K562 (cell line): ENCODE measurements around the gene COL4A6. TPM values are rescaled to one million over a fixed set of nuclear protein-coding genes. Genes with fewer than 3 reads are reported as not detected.

Experiments used
- ATAC-seq: fragments of 200-7000 bp; cut with Tn5 transposase; 3 replicates; pipeline ENCODE4 v1.9.1; 2020; ENCODE audit warnings: moderate library complexity
- BruUV-seq: library from RNA; stranded (reverse); fragments of 400-500 nt; replicated peaks from 2 replicates; lab custom pipeline; 2021; lab: Mats Ljungman, UMichigan
- CTCF ChIA-PET: fragments of 300-600 bp; formaldehyde crosslinking; extraction: SDS; loops from one replicate; lab custom pipeline; 2021; ENCODE audit warnings: low intra/inter-chr PET ratio; lab: Yijun Ruan, JAX
- POLR2A ChIA-PET: fragments of 300-600, 350-650 bp; sonication (Branson Sonifier 250); formaldehyde crosslinking; extraction: SDS; loops from one replicate; lab custom pipeline; 2021; ENCODE audit warnings: antibody characterized with exemption, inconsistent platforms; lab: Yijun Ruan, JAX
- DNase-seq, 4 experiments: peaks; one replicate each; pipeline versions ENCODE4 v3.0.0 to v3.0.0-alpha.2; 2011 to 2018; ENCODE audit warnings: low spot score in 3 of 4, mixed read lengths in 3 of 4; ENCODE audit errors: extremely low read depth in 1 of 4
- FAIRE-seq: peaks from 2 replicates; lab custom pipeline; 2011; peaks lifted over from hg19 to GRCh38; lab: Jason Lieb, UNC
- H2AFZ ChIP-seq: 2 replicates; pipeline ENCODE4 v1.6.0; 2011; ENCODE audit warnings: low read depth, low read length, control low read depth, inconsistent platforms
- H3K27ac ChIP-seq: fragments of 200-600 bp; 3 replicates; pipeline ENCODE4 v1.8.0; 2011; ENCODE audit warnings: low read depth, mild to moderate bottlenecking, control low read depth, inconsistent platforms, low read length, moderate library complexity, mixed read lengths; ENCODE audit errors: extremely low read depth
- H3K27me3 ChIP-seq, 2 experiments: fragments of 300-600 bp in 1 of 2; 2 replicates in 1 of 2; 3 replicates in 1 of 2; pipeline versions ENCODE4 v1.6.0 to v1.8.0; 2011; ENCODE audit warnings: inconsistent platforms in 2 of 2, low read length in 2 of 2, mild to moderate bottlenecking in 1 of 2, mixed read lengths in 1 of 2, moderate library complexity in 1 of 2; ENCODE audit not compliant: control insufficient read depth in 2 of 2, insufficient read depth in 2 of 2
- H3K36me3 ChIP-seq: fragments of 300-600 bp; 3 replicates; pipeline ENCODE4 v1.8.0; 2011; ENCODE audit warnings: mild to moderate bottlenecking, low read length, inconsistent platforms; ENCODE audit not compliant: control insufficient read depth, insufficient read depth
- H3K4me1 ChIP-seq, 2 experiments: fragments of 200-600 bp in 1 of 2; replicated peaks in 1 of 2; 2 replicates in 1 of 2; 3 replicates in 1 of 2; pipeline versions ENCODE4 v1.5.1 to v1.8.0; 2011; ENCODE audit warnings: inconsistent platforms in 2 of 2, low read length in 2 of 2, mild to moderate bottlenecking in 1 of 2, mixed read lengths in 1 of 2, moderate library complexity in 1 of 2; ENCODE audit not compliant: control insufficient read depth in 2 of 2, insufficient read depth in 2 of 2
- H3K4me2 ChIP-seq: 2 replicates; pipeline ENCODE4 v1.6.1; 2011; ENCODE audit warnings: low read length, control low read depth, inconsistent platforms, mixed read lengths; ENCODE audit not compliant: insufficient read depth
- H3K4me3 ChIP-seq: fragments of 200-600 bp; sonication (generic), shearing (Covaris generic); 2 replicates; pipeline ENCODE4 v1.5.1; 2016; ENCODE audit warnings: control low read depth, inconsistent platforms
- H3K79me2 ChIP-seq: fragments of 200-600 bp; 3 replicates; pipeline ENCODE4 v1.8.0; 2011; ENCODE audit warnings: low read length, inconsistent platforms; ENCODE audit not compliant: control insufficient read depth, insufficient read depth
- H3K9ac ChIP-seq, 2 experiments: 2 replicates each; pipeline versions ENCODE4 v1.6.0 to v1.6.1; 2011; ENCODE audit warnings: low read depth in 2 of 2, low read length in 2 of 2, control low read depth in 1 of 2, inconsistent platforms in 1 of 2, mild to moderate bottlenecking in 1 of 2, mixed read lengths in 1 of 2; ENCODE audit not compliant: insufficient read depth in 1 of 2
- H3K9me1 ChIP-seq: one replicate; pipeline ENCODE4 v1.6.0; 2011; ENCODE audit warnings: inconsistent platforms, mild to moderate bottlenecking, low read length, moderate library complexity; ENCODE audit not compliant: control insufficient read depth, insufficient read depth
- H3K9me3 ChIP-seq: replicated peaks from 2 replicates; pipeline ENCODE4 v1.5.1; 2011; ENCODE audit warnings: low read depth, low read length, inconsistent platforms; ENCODE audit not compliant: control insufficient read depth, insufficient read depth
- H4K20me1 ChIP-seq: replicated peaks from 2 replicates; pipeline ENCODE4 v1.6.1; 2011; ENCODE audit warnings: low read length, inconsistent platforms, mixed read lengths; ENCODE audit not compliant: control insufficient read depth, insufficient read depth
- KLF13 ChIP-seq: fragments of 450-650 bp; IDR thresholded peaks from 2 replicates; pipeline ENCODE4 v1.6.1; 2016; ENCODE audit warnings: missing genetic modification characterization, low read depth, mild to moderate bottlenecking, missing compliant biosample characterization, moderate library complexity, borderline replicate concordance
- ZFP1 ChIP-seq: fragments of 450-650 bp; formaldehyde crosslinking; IDR thresholded peaks from 2 replicates; pipeline ENCODE4 v1.4.0; 2020; ENCODE audit warnings: mild to moderate bottlenecking, mixed read lengths
- ZNF318 ChIP-seq, 2 experiments: fragments of 450-650 bp; IDR thresholded peaks; 2 replicates each; pipeline ENCODE4 v1.6.1; 2016; ENCODE audit warnings: mild to moderate bottlenecking in 2 of 2, borderline replicate concordance in 1 of 2, low read depth in 1 of 2, moderate library complexity in 1 of 2
- WGBS: fragments of 100-300 bp; shearing (Covaris generic); methylation state at CpG from one replicate; pipeline ENCODE4 v1.1.6; 2016; ENCODE audit warnings: low coverage, mixed read lengths; ENCODE audit not compliant: insufficient coverage; ENCODE audit errors: missing lambda C conversion rate; 5-methylcytosine and 5-hydroxymethylcytosine counted together
- in situ Hi-C: fragments of 300-500 bp; cut with MboI; formaldehyde crosslinking; loops from 4 replicates; pipeline ENCODE4 v1.15.0; 2018; ENCODE audit warnings: inconsistent platforms, mixed read lengths
- intact Hi-C: fragments of 100-400 bp; cut with micrococcal nuclease; formaldehyde crosslinking; loops from 2 replicates; pipeline ENCODE4 v1.14.2; 2022
- polyA plus RNA-seq, 8 experiments: library from polyadenylated mRNA; depleted of rRNA in 4 of 8; stranded (reverse) in 5 of 8; unstranded in 3 of 8; fragments of >200 nt; fragmentation: Nextera tagmentation in 2 of 8; fragmentation: Illumina TruSeq in 1 of 8; extraction: Ambion mirVana in 2 of 8; extraction: Trizol in 1 of 8; gene quantifications; 2 replicates each; pipeline versions ENCODE4 v1.2.1 to v1.2.3, GENCODE V29; 2011 to 2014; ENCODE audit warnings: inconsistent platforms in 1 of 8, missing spikeins in 1 of 8
- total RNA-seq, 7 experiments: library from RNA; depleted of rRNA in 6 of 7; stranded (reverse); fragments of >200 nt in 6 of 7; fragmentation: Illumina TruSeq in 2 of 7; extraction: Trizol in 2 of 7; gene quantifications; 2 replicates each; pipeline versions ENCODE4 v1.2.1 to v1.2.3, GENCODE V29; 2011 to 2021; ENCODE audit warnings: low replicate concordance in 1 of 7

The COL4A6 gene
- total and polyA plus RNA-seq, 9 of the 15 experiments (the other 6 are each of a cell fraction or from before 2014, with no cell fraction given) = 0.02 to 0.05 TPM; not detected in 7

GRCh38 chrX:108468486-108468885 lies 30.3 kb upstream of the COL4A6 start:
- no peak overlapping the region for H3K9ac ChIP-seq
- DNase-seq (no peak), ATAC-seq (no peak), FAIRE-seq (no peak)
- no peaks in the 10 kb centered on the region for H3K27me3 ChIP-seq
- H3K79me2 ChIP-seq = no peaks in the 10 kb centered on the region
- CTCF ChIA-PET = no interaction called here
- POLR2A ChIA-PET = no interaction called here
- no TSS peak for BruUV-seq
- H3K4me3 ChIP-seq = no peak overlapping the region
- no peaks in the 10 kb centered on the region for H4K20me1 ChIP-seq
- H3K4me1 ChIP-seq = no peaks in the 10 kb centered on the region
- H3K36me3 ChIP-seq = no peaks in the 10 kb centered on the region
- in situ Hi-C loops (no loop called here), intact Hi-C loops (no loop called here)
- TF ChIP-seq ZNF318 (IDR thresholded peaks at IDR 0.05; ENCODE audit: borderline replicate concordance in 1 of 2, low read depth in 1 of 2) (no peak), ZFP1 (CRISPR knock-in tag) (no peak), KLF13 (tag) (no peak)
- H3K27ac ChIP-seq = no peak overlapping the region
- no peak overlapping the region for H3K4me2 ChIP-seq
- H2AFZ ChIP-seq = no peak overlapping the region
- H3K9me3 ChIP-seq = no peaks in the 10 kb centered on the region
- 0% methylated on average over 1 of the region's 1 CpG for WGBS
- H3K9me1 ChIP-seq = no peaks in the 10 kb centered on the region
